OCI-M2 (cell line): ENCODE results near the gene WWOX.

Experiments used
- DNase-seq: peaks from one replicate; lab custom pipeline; 2025; ENCODE audit not compliant: unreplicated experiment; lab: John Stamatoyannopoulos, UW

Gene WWOX

GRCh38 chr16:78812582-78812981 lies 713.1 kb downstream of the WWOX start:
- DNase-seq = no peak

DNA sequence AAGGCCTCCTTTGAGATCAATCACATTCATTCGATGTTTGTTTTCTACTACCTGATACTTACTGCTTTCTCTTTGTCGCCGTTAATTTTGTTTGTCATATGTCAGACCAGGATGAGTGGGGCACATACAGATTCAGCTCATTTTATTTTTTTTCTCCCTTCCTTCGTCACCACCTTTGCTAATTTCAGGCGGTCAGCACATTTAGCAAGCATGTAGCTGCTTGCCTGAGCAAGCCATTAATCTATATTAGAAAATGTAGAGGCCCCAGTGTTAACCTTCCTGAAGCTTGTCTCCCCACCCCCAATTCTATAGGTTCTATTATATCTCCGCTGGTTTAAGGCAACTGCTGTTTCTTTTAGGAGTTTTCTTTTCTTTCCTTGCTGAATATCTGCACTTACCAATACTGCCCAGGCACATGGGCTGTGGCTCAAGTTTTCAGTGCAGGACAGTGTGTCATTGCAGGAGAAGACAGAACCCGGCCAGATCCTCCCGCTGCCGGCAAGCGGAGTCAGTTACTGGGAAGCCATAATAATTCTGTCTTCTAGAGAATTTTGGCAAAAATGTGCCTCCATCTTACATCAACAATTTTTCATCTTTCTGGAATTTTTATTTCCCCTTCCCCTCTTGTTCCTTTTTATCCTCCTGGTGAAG lies 714.3 kb downstream of the WWOX start:
- no peak for DNase-seq

- no peak for DNase-seq
Measured at GRCh38 chr16:78815713-78816112, 716.3 kb downstream of the WWOX start.

DNA sequence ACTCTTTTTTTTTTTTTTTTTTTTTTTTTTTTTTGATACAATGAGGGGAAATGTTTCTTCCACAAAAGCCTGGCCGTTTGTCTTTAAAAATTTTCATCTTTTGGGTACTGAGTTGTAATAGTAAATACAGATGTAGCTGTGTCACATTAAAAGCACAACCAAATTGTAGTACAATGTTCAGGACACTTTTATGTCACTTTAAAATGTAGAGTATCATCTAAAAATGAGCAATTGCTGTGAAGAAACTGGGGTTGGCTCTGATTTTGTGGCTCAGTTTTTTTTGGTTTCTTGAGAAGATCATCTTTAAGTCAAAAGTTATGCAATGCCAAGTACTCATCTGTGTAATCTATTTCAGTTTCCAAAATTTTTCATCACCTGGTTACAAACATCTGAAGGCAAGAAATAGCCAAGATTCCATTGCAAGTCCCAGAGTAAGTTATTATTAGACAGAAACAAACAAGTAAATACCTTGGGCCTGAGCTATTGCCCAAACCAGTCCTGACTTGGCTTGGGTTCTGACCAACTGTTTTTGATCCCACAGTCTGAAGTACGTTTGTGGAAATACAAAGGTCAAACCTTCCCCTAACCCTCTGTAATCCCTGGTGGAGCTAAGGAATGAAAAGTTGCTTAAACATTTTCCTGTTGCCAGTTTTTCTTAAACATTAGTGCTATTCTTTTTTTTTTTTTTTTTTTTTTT lies 717.2 kb downstream of the WWOX start:
- DNase-seq = no peak

GRCh38 chr16:78817200-78817739 lies 717.8 kb downstream of the WWOX start:
- no peak for DNase-seq

DNA sequence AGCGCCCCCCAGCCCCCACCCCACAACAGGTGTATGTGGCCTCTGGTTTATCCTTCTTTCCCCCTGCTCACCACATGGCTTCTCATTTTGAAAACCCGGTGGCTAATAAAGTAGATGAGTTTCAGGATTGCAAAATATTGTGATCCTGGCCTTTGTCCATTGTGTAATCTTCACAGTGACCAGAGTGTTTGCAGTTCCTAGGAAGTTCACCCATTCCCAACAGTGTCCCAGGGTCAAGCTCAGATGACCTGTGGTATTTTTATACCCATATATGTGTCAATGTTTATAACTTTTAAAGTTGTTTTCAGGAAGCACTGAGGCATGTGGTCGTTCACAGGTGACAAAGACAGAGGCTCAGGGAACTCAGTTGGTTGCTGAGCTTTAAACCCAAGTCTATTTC lies 721.9 kb downstream of the WWOX start:
- DNase-seq = no peak

GRCh38 chr16:78822509-78822908 lies 723.1 kb downstream of the WWOX start:
- DNase-seq = no peak

DNA sequence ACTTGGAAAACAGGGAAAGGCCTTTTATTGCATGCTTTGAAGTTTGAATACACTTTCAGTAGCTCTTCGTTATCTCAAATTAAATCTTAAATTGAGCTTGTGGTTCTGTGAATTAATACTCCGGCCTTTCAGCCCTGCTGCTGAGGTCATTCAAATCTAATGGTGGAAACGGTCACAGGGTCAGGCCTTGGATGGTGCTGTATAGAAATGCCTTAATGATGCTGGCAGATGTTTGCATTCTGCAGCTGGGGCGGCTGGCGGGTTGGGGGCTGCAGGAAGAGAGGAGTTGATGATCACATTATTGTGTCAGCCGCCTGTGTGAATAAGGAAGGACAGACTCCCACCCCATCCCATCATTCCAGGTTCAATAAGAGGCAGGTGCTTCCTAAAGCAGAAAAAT lies 723.6 kb downstream of the WWOX start:
- no peak for DNase-seq

DNA sequence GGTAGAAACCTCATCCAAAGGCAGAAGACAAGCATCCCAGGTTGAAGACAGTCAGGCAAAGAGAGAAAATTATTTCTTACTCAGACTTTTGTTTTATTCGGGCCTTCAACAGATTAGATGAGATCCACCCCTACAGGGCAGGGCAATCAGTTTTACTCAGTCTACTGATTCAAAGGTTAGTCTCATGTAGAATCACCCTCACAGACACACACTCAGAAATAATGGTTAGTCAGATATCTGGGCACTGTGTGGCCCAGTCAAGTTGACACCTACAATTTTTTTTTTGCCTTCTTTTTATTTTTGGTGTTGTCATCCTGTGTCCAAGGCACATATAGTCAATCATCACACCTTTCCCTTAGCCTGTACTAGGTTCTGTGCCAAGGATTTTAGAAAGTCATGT lies 729.8 kb downstream of the WWOX start:
- no peak for DNase-seq

DNA sequence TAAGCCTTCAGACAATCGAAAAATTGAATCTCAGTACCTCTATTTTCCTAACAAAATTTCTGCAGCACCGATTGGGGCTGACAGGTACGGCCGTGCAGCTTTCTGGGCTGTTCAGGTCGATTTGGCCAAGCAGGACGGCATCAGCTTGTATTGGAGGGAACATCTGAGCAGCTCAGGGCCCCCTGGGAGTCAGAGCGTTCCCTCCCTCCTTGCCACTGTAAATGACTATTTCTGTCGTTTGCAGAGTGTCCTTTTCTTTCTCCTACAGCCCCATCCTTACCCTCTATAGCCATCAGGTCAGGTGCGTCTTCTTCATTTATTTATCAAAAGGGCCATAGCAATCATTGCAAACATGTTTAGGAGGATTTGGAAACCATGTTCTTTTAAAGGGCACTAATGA lies 731.1 kb downstream of the WWOX start:
- no peak for DNase-seq

- no peak for DNase-seq
Measured at GRCh38 chr16:78832100-78832499, 732.6 kb downstream of the WWOX start.

GRCh38 chr16:78836802-78837491 lies 737.5 kb downstream of the WWOX start:
- no peak for DNase-seq

- DNase-seq = no peak
Measured at GRCh38 chr16:78837706-78838105, 738.3 kb downstream of the WWOX start.

DNA sequence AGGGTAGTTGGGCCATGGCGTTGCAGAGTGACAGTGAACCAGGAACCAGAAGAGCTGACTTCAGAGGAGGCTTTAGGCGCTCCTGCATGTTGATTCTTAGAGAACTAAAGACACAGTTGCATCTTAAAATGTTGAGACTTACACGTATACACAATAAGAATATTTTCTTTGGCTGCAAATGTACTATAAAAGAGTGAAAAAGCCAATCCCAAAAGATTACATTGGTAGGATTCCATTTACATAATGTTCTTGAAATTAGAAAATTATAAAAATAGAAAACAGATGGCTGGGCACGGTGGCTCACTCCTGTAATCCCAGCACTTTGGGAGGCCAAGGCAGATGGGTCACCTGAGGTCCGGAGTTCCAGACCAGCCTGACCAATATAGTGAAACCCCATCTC lies 738.8 kb downstream of the WWOX start:
- no peak for DNase-seq

DNA sequence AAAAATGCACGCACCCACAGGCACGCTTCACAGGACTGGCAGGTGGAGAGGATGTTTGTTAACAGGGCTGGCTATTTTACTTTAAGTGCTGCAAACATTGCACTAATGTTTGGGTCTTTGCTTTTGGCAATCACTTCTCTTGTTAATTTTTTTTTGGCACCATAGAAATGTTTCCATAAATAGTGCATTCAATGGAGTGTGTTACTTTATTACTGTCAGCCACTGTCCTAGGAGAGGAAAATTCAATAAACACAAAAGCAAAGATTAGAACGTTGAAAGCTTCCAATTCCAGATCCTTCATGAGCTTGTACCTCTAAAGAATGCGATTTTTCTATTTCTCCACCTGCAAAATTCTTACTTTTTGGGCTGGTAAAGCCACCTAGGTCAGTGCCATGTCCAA lies 743.5 kb downstream of the WWOX start:
- no peak for DNase-seq

DNA sequence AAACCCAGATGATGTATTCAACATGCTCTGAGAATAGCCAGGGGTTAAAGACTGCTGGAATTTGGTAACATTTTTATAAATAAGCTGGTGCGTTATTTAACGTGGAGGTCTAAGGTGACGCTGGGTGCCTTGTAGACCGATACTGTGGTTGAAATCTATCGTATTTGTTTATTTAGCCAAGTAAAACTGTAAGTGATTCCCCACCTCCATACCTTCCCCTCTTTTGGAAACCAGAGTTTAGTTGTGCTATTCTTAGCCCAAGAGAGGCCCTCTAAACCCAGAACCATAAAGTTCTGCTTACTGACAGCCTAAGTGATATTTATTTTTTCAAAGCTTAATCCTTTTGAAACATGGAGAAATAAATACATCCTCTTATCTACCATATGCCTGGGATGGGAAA lies 744.5 kb downstream of the WWOX start:
- no peak for DNase-seq

- no peak for DNase-seq
Measured at GRCh38 chr16:78844682-78845081, 745.2 kb downstream of the WWOX start.

DNA sequence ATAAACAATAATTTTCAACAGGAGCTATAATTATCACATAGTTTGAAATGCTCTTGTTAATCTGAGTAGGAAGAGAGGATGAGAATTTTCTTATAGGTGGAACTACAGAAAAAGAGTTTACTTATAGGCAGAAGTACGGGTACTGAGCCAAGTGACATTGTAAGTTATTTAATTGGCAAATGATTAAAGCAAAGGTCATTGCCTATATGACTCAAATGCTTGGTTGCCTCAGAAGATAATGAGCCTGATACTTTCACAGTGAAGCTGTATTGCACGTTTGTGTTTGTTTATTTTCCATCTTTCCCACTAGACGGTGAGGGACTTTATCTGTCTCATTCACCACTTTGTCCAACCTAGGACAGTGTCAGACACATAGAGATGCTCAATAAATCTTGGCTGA lies 751.8 kb downstream of the WWOX start:
- no peak for DNase-seq

GRCh38 chr16:78852081-78852635 lies 752.7 kb downstream of the WWOX start:
- DNase-seq = no peak

DNA sequence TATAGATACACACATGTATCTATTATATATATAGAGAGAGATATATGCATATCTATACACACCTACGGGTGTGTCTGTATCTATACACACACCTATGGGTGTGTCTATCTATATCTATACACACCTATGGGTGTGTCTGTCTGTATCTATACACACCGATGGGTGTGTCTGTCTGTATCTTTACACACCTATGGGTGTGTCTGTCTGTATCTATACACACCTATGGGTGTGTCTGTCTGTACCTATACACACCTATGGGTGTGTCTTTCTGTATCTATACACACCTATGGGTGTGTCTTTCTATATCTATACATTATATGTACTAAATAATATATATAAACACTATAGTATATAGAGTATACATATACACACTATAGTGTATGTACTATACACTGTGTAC lies 762.6 kb downstream of the WWOX start:
- no peak for DNase-seq

DNA sequence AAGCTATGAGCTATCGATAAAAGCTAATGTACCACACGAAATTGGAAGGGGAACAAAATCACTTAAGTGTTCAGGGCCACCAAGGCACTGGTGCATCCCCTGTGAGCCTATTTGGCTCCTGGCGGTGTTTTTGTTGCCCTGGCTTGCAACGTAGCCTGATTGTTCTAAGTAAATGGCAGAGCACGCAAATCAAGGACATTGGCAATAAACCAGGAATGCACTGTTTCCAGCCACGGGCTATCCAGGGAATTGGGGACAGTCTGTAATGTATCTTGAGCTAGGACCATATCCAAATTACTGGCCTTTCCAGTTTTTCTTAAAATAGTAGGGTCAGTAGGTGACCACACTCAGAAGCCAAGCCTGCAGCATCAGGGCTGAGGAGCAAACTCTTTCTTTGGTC lies 767.1 kb downstream of the WWOX start:
- no peak for DNase-seq

DNA sequence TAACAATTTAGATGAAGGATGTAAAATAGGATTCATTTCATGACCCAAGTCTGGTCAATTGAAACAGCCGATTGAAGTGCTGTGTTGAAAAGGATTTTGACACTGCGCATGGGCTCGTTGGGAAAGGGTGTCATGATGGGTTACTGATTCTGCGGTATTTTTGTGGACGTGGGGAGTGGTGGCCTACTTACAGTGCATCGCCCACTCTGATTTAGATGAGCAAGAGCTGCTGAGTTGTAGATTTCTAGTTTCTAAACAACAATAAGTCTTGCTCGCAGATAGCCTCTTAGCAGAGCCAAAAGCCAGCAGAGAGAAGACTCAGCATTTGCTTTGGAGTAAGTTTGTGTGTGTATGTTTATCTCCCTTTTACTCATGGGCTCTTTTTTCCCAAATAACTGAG lies 770.0 kb downstream of the WWOX start:
- DNase-seq = no peak
